GM19035 (cell line): Measurements from ENCODE around the gene B9D2.
"Not testable (repeated sequence)": the region's sequence is repeated elsewhere in the genome, so short reads cannot be mapped to it uniquely, and the experiment has no call there.

Experiments used
- ATAC-seq: cut with Tn5 transposase; IDR thresholded peaks from one replicate; pipeline ENCODE4 v1.9.1; 2021; ENCODE audit not compliant: unreplicated experiment

The B9D2 gene, protein sequence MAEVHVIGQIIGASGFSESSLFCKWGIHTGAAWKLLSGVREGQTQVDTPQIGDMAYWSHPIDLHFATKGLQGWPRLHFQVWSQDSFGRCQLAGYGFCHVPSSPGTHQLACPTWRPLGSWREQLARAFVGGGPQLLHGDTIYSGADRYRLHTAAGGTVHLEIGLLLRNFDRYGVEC

DNA sequence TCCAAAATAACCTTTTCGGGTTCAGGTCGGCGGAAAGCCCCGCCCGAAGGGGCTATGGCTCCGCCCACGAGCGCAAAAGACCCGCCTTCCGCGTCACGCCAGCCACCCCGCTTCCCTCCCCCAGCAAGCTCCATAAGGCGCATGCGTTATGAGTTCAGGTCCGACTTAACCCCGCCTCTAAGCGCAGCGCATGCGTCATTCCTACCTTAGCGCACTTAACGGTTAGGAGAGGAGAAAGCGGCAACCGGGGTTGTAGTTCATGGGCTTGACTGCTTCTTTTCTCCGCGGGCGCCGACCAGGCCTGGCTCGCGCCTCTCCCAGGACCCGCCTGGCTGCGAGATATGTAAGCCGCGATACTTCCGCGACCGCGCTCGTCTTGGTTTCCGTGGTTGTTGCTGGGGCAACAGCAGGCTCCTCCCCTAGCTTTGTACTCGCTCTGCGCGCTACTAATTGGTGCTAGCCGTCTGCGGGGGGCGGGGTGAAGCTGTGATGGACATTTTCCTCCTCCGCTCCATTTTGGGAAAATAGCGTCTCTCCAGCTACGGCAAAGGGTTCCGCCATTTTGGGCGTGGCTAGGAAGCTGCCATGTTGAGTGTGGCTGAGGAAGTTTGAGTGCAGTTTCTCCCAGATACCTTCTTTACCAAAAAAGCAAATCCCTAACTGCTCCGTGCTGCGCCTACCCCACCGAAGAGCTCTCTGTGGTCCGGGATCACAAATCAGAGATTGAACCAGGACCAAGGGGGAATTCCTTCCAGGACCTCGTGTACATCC lies at the start of gene B9D2:
Gene B9D2, minus strand, starts transcription at position 397 of the 771 bp plus-strand sequence. CDS start 630 bp downstream, outside the sequence.
- peak; percentile 88 for ATAC-seq

DNA sequence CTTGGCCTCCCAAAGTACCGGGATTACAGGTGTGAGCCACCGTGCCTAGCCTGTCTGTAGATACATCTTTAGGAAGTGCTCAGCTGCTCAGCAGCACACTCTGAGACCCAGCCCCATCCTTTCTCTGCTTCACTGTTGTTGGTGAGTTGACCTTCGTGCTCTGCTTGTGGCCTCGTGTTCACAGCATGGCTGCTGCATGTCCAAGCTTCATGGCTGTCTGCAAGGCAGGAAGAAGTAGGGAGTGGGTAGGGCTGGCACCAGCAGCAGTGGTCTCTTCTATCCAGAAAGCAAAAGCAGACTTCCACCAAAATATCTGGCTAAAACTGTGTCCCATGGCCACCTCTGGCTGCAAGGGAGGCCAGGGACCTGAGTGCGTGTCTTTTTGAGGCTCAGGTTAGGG lies 49.0 kb upstream of the B9D2 start:
- ATAC-seq: no peak

DNA sequence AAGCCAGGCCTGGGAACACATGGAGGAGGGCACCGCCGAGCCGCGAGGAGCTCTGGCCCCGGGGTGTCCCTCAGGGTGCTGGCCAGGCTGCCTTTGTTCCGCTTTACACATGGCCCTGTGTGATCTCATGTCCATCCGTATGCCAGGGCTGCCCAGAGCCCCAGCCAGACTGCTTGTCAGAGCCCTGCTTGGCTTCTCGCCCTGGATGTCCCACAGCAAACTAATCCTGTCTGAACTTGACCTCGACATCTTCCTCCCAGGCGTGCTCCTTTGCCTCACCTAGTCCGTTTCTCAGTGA lies 48.0 kb upstream of the B9D2 start:
- no peak for ATAC-seq

DNA sequence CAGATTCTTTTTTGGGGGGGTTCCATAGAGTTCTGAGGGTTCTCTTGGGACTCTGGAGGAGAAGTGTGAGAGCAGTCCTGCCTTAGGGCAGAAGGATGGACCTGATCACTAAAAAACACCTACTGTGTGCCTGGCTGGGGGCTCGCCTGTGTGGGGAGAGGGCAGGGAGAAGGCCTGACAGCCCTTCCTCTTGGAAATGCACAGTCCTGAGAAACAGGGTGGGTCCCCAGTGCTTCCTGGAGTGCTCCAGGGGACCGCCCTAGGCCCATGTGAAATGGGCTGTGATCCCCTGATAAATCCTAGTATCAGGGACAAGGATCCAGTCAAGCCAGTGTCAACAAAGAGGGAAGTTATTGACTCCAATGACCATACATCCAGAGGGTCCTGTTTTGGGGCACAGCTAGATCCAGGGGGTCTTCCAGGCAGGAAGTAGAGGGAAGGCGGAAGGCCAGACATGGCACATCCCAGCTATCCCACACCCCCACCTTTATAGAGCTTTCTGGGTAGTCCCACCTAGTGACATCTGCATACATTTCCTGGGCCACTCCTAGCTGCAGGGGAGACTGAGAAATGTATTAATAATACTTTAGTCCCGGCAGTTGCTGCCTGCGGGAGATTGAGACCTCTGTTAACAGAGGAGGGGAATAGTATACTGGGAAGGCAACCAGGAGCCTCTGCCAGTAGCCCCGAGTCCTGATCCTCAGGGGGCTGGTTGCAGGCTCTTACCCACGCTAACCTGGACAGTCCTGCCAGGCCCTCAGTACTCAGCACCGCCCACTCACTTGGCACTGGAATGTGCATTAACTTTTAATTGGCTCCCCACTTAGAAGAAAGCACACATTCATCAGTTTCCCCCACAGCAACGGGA lies 47.4 kb upstream of the B9D2 start:
- ATAC-seq: no peak

DNA sequence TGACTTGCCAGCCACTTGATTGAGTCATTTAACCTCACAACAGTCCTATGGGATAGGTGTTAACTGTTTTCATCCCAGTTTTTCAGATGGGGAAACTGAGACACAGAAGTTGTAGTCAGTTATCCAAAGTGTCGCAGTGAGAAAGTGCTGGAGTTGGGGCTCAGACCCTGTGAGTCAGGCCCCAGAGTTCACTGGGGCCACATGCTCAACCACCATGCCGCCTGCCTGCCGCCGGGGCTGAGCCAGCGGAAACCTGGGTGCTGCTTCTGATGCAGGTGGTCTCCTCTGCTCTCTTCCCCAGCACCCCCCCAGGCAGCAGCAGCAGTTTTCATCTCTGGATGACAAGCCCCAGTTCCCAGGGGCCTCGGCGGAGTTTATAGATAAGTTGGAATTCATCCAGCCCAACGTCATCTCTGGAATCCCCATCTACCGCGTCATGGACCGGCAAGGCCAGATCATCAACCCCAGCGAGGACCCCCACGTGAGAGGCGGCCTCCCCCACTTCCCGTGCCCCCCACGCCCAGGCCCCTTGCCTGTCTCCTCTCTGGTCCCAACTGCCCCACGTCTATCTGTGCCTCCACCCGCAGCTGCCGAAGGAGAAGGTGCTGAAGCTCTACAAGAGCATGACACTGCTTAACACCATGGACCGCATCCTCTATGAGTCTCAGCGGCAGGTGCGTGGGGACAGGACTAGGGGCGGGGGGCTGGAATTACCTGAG lies 46.5 kb upstream of the B9D2 start:
- ATAC-seq: no peak

DNA sequence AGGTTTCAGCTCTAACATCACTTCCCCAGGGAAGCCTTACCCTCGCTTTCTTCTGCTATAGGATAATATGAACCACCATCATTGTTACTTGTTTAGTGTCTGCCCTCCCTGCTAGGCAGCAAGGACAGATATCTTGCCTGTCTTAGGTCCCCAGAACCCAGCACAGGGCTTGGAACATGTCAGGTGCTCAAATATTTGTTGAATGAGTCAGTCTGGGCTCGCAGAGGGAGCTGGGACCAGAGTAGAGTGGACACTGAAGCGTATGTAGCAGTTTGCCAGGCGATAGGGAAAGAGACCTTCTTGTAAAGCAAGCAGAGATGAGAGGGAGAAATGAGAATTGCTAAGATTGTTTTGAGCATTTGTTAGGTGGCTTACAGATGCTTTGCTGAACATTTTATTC lies 45.3 kb upstream of the B9D2 start:
- ATAC-seq: no peak

DNA sequence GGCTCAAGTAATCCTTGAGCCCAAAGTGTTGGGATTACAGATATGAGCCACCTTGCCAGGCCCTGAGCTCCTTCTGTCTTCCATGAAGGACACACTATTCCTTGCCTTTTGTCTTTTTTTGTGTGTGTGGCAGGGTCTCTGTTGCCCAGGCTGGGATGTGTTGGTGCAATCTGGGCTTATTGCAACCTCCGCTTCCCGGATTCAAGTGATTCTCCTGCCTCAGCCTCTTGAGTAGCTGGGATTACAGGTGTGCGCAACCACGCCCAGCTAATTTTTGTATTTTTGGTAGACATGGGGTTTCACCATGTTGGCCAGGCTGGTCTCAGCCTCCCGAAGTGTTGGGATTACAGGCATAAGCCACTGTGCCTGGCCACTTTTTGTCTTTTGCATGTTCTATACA lies 44.9 kb upstream of the B9D2 start:
- not testable (repeated sequence) for ATAC-seq

DNA sequence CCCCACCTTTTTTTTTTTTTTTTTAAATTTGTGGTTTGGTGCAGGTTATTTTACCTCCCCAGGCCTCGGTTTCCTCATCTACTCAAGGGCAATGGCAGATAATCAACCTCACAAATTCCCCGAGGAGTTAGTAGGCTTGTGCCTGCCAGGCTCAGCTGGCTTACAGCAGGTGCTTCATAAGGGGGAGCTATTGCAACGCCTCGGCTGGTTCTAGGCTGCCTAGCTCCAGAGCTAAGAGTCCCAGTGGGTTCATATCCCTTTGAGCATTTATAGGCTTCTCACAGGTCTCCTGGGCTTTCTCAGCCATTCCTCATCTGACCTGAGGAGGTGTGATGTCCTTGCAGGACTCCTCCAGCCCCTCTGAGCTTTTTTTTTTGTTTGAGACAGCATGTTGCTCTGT lies 44.3 kb upstream of the B9D2 start:
- no peak for ATAC-seq

DNA sequence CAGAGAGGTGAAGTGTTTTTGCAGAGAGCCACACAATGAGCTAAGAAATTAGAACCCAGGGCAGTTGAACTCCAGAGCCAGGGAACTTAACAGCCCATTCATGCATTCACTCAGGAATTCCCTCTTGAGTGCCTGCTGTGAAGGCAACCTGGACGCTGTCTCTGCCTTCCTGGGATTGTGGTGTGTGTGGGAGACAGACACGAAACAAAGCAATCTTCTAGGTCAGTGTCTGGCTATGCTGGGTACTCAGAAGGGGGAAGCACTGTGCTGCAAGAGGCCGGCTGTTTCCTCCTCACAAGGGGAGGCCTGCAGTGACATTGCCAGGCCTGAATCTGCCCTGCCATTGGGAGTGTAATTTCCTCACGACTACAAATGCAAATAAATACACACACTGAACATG lies 43.3 kb upstream of the B9D2 start:
- ATAC-seq: no peak

DNA sequence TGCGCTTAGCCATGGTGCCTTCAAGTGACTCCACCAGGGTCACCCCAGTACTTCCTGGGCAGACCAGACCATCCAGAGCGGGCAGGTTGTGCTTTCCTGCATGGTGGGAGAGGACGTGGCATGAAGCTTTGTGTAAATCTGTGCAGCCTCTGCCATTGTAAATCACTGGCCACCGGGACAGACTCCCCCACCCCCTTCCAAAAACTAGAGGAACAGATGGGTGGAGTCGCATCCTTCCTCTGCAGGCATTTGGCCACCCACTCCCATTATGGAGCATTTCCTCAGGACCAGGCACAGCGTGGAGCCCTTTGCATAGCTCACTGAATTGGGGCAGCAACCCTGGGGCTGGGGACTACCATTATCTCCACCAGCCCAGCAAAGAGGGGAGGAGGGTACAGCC lies 41.8 kb upstream of the B9D2 start:
- ATAC-seq: no peak

DNA sequence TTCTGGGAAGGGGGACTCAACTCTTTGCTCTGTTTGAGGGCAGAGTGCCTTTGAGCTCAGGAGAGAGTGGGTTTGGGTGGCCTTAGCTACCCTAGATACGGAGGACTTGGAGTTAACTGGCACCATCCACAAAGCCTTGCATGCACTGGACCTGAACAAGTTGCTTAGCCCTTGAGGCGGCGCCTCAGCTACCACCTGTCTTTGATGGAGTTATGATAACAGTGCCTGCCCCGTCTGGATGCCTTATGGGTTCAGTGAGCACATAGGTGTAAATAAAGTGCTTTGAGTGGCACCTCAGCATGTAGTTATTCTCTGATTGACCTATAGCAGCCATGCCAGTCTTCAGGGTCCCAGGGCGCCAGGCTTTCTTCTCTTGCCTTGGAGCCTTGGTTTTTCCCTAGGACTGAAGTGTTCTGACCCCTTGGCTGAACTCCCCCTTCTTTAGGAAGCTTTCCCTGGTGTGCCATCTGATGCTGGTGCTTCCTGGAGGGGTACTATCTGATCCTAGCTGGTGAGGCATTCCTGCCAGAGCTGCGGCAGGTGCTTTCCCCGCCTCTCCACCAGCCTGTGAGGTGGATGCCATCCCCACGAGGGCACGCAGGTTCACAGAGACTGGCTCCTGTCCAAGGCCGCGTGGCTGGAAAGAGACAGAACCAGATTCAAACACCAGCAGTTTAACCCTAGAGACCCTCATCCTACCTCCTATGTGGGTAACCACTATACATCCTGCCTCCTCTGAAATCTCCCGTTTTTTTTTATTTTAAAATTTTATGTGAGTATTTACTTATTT lies 39.4 kb upstream of the B9D2 start:
- ATAC-seq: no peak

DNA sequence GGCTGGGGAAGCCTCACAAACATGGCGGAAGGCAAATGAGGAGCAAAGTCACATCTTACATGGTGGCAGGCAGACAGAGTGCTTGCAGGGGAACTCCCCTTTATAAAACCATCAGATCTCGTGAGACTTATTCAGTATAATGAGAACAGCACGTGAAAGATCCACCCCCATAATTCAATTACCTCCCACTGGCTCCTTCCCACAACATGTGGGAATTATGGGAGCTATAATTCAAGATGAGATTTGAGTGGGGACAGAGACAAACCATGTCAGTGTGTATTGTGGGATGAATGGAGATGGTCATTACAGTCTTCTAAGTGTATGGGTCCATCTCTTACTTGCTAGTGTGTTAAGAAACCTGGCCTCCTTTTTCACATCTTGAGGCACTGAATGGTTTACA lies 38.1 kb upstream of the B9D2 start:
- ATAC-seq: no peak

DNA sequence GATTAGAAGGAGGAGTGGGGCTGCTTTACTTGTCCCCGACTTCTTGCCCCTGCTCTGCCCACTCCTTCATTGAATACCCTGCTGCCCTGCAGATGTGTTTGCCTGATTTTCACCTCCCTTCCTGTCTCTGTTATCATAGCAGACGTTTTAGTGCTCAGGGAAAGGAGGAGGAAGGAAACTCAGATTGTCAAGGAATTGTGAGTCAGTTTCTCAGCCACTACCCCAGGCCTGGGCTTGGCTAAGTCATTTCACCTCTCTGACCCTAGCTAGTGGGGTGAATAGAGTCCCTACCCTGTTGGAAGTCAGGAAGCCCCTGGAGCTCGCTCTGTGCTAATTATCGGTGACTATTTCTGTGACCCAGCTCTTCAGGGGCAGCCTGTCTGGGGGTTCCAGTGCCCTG lies 37.5 kb upstream of the B9D2 start:
- ATAC-seq: no peak

DNA sequence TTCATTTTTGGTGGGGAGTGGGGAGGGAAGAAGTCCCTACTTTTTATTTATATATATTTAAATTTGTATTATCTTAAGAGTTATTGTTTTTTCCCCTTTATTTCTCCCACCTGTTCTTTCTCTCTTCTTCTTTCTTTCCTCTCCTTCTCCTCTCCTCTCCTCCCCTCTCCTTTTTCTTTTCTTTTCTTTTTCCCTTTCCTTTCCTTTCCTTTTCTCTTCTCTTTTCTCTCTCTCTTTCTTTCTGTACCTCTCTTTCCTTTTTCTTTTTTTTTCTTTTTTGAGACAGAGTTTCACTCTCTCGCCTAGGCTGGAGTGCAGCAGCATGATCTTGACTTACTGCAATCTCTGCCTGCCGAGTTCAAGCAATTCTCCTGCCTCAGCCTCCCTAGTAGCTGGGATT lies 35.6 kb upstream of the B9D2 start:
- ATAC-seq: no peak

DNA sequence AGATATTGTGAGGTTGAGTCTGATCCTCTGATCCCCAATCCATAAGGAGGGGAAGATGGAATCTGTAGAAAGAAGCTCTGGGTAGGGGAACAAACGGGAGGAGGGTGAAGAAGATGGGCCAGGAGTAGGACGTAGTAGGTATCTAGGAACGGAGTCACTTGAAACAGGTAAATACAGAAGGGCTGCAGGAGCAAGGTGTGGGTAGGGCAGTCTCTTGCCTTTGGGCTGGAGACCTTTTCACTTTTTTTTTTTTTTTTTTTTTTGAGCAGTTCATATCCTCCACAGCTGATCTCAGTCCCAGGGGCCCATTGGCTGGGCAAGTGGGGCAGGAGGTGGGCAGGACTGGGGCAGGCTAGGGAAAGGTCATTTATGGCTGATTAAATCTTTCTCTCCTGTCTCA lies 35.1 kb upstream of the B9D2 start:
- ATAC-seq: no peak

DNA sequence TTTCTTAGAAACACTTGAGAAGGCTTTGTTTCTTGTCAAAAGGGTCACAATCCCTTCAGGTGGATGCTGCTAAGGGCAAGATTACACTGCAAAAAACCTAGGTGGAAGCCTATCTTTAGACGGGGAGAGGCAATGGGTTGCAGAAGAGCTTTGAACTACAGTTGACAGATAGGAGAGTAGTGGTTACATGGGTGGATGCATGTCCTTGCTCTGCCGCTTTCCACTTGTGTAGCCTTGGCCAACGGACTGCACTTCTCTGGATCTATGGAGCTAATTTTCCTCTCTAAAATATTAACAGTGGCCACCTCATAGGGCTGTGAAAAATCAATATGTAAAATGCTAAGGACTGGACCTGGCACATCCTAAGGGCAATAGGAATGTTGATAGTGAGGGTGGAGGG lies 34.6 kb upstream of the B9D2 start:
- no peak for ATAC-seq

DNA sequence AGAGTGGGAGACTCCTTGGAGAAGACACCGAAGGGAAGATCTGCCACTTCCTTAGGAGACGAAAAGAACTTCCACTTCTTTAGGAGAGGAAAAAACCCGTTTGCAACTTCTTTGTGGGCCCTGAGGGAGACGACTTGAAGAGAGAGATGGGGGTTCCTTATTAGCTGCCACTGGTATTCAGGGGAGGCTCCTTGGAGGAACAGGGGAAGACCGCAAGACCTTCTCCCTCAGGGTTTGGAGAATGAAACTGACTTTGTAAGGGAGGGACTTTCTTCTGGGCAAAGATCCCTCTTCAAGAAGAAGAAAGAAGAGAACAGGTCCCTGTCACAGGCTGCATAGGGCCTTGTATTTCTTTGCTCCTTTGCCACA lies 34.1 kb upstream of the B9D2 start:
- ATAC-seq: no peak

DNA sequence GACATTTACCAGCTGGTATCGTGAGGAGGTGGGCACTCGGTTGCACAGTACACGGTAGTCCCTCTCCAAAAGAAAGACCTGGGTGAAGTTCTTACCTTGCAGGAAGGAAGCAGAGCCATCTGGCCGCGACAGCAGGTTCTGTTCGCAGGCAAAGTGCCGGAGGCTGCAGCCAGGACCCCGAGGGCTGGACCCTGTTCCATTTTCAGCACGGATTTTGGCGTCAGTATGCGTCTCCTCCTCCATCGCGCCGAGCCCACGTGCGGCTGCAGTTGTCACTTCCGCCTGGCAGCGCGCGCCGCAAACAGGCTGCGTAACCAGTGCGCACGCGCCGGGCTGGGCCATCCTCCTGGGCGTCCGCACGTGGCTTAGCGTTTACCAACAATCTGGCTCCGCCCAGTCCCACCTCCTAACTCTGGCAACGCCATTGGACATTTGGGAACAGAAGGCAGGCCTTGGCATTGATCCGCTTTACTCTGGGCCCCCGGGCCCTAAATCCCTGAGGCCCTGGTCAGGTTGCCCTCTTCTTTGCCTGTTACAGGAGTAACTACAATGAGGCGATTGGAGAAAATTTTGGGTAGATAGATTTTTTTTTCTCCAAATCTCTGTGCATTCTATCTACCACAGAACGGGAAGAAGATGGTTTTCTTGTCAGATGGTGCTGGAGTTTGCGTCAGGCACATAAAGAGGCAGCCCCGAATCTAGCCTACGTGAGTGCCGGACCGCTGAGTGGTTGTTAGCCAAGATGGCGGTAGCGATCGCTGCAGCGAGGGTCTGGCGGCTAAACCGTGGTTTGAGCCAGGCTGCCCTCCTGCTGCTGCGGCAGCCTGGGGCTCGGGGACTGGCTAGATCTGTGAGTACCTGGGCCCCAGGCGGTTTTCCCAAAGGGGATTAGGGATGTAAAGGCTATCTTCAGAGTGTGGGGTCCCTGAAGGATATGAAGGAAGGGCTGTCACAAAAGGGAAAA lies 33.4 kb upstream of the B9D2 start, which contains the start of the genes BCKDHA and EXOSC5:
Gene BCKDHA, plus strand, starts transcription at position 733 of the 964 bp plus-strand sequence. Its CDS starts 10 bp downstream, at position 743.
Gene EXOSC5, minus strand, starts transcription at position 274 of the 964 bp plus-strand sequence. Its CDS starts 31 bp downstream, at position 243.
- peak; percentile 88 for ATAC-seq

DNA sequence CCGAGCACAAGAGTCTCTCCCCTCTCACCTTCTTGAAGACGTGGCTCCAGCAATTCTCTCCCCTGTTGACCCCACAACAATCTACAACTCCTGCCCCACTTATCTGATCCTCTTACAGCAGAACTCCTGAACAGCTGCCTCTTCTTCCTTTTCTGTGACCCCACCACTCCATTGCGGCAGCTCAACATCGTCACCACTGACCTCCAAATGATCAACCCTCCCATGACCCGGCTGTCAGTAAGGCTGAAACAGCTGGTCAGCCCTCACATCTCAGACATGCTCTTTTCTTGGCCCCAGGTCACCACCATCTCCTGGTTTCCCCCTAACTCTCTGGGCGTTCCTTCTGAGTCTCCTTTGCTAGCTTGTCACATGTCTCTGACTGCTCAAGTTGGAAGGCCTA lies 31.4 kb upstream of the B9D2 start:
- ATAC-seq: no peak
